HEK293 (cell line): ENCODE data around the gene CABLES2.

Source experiments
- BCL11A ChIP-seq: fragments of 450-650 bp; formaldehyde crosslinking; IDR thresholded peaks from 2 replicates; pipeline ENCODE4 v1.5.1; 2016; ENCODE audit warnings: low read depth, missing biosample characterization, missing genetic modification characterization
- GLIS2 ChIP-seq: fragments of 450-650 bp; formaldehyde crosslinking; IDR thresholded peaks from 2 replicates; pipeline ENCODE4 v1.5.1; 2016; ENCODE audit warnings: missing biosample characterization, missing genetic modification characterization
- IKZF3 ChIP-seq: fragments of 450-650 bp; IDR thresholded peaks from 2 replicates; pipeline ENCODE4 v1.5.0; 2018; ENCODE audit warnings: missing biosample characterization, mild to moderate bottlenecking, missing genetic modification characterization, moderate library complexity
- KLF7 ChIP-seq: fragments of 450-650 bp; formaldehyde crosslinking; IDR thresholded peaks from 2 replicates; pipeline ENCODE4 v1.5.1; 2016; ENCODE audit warnings: missing biosample characterization, missing genetic modification characterization, borderline replicate concordance
- SCRT1 ChIP-seq: fragments of 450-650 bp; formaldehyde crosslinking; IDR thresholded peaks from 2 replicates; pipeline ENCODE4 v1.5.1; 2016; ENCODE audit warnings: missing biosample characterization, missing genetic modification characterization, borderline replicate concordance
- SCRT2 ChIP-seq: fragments of 450-650 bp; formaldehyde crosslinking; IDR thresholded peaks from 2 replicates; pipeline ENCODE4 v1.5.1; 2016; ENCODE audit warnings: missing biosample characterization, missing genetic modification characterization
- ZBTB48 ChIP-seq: fragments of 450-650 bp; formaldehyde crosslinking; IDR thresholded peaks from 2 replicates; pipeline ENCODE4 v1.5.1; 2016; ENCODE audit warnings: missing biosample characterization, missing genetic modification characterization
- ZBTB8A ChIP-seq: fragments of 450-650 bp; formaldehyde crosslinking; IDR thresholded peaks from 2 replicates; pipeline ENCODE4 v1.5.1; 2016; ENCODE audit warnings: missing biosample characterization, missing genetic modification characterization
- ZEB2 ChIP-seq: fragments of 450-650 bp; formaldehyde crosslinking; IDR thresholded peaks from 2 replicates; pipeline ENCODE4 v1.5.1; 2016; ENCODE audit warnings: missing biosample characterization, missing genetic modification characterization
- ZIC2 ChIP-seq: fragments of 450-650 bp; formaldehyde crosslinking; IDR thresholded peaks from 2 replicates; pipeline ENCODE4 v1.5.1; 2016; ENCODE audit warnings: missing biosample characterization, missing genetic modification characterization
- ZNF132 ChIP-seq: fragments of 450-650 bp; formaldehyde crosslinking; IDR thresholded peaks from 2 replicates; pipeline ENCODE4 v1.5.1; 2017; ENCODE audit warnings: missing biosample characterization, missing genetic modification characterization, borderline replicate concordance
- ZNF2 ChIP-seq: fragments of 450-650 bp; formaldehyde crosslinking; IDR thresholded peaks from 2 replicates; pipeline ENCODE4 v1.5.1; 2016; ENCODE audit warnings: missing biosample characterization, missing genetic modification characterization
- ZNF324 ChIP-seq: fragments of 450-650 bp; formaldehyde crosslinking; IDR thresholded peaks from 2 replicates; pipeline ENCODE4 v1.5.1; 2016; ENCODE audit warnings: missing biosample characterization, missing genetic modification characterization
- ZNF629 ChIP-seq: fragments of 450-650 bp; formaldehyde crosslinking; IDR thresholded peaks from 2 replicates; pipeline ENCODE4 v1.5.1; 2017; ENCODE audit warnings: missing biosample characterization, missing genetic modification characterization
- ZXDB ChIP-seq: fragments of 450-650 bp; formaldehyde crosslinking; IDR thresholded peaks from 2 replicates; pipeline ENCODE4 v1.5.1; 2016; ENCODE audit warnings: missing biosample characterization, missing genetic modification characterization
- TF ChIP-seq, protein P1 (sequence below): fragments of 450-650 bp; formaldehyde crosslinking; IDR thresholded peaks from 2 replicates; pipeline ENCODE4 v1.5.1; 2016; ENCODE audit warnings: missing biosample characterization, missing genetic modification characterization
- TF ChIP-seq, protein P2 (sequence below): fragments of 450-650 bp; formaldehyde crosslinking; IDR thresholded peaks from 2 replicates; pipeline ENCODE4 v1.5.1; 2016; ENCODE audit warnings: missing biosample characterization, missing genetic modification characterization
- TF ChIP-seq, protein P3 (sequence below): fragments of 450-650 bp; formaldehyde crosslinking; optimal IDR thresholded peaks from 2 replicates; pipeline ENCODE3; 2016; ENCODE audit warnings: missing biosample characterization, mild to moderate bottlenecking, missing genetic modification characterization
- TF ChIP-seq, protein P4 (sequence below): fragments of 450-650 bp; formaldehyde crosslinking; IDR thresholded peaks from 2 replicates; pipeline ENCODE4 v1.5.1; 2016; ENCODE audit warnings: missing biosample characterization, missing genetic modification characterization

CABLES2 gene

DNA sequence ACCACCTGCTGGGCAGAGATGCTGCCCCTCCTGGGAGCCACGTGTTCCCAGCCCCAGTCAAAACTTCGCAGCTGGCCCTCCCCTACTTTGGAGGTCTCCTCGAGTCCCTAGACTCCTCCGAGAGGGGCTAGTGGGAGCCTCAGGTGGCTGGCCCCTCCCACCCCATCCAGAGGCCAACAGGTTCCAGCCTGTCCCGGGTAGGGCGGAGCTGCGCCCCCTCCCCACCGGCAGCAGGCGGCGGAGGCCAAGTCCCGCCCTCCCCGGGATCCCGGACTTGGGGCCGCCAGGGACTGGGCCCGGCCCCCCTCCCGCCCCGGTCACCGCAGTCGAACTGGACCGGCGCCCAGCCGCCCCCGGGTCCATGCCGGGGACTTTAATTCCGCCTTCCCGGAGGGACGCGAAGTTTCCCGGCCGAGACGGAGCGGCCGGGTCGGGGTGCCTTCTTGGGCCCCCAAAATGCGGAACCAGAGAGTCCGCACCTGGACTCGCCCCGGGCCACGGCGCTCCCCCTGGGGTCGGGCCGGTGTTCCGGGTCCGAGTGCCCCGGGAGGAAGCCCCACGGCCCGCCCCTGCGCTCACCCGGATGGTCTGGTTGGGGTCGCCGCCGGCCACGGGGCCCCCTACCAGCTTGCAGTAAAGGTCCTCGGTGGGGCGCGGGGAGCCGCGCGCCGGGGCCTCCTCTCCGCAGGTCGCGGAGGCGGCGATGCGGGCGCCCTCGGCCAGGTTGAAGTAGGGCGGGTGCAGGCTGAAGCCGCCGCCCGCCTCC lies 40.5 kb downstream of the CABLES2 start (continued):
- TF ChIP-seq, protein P1, sequence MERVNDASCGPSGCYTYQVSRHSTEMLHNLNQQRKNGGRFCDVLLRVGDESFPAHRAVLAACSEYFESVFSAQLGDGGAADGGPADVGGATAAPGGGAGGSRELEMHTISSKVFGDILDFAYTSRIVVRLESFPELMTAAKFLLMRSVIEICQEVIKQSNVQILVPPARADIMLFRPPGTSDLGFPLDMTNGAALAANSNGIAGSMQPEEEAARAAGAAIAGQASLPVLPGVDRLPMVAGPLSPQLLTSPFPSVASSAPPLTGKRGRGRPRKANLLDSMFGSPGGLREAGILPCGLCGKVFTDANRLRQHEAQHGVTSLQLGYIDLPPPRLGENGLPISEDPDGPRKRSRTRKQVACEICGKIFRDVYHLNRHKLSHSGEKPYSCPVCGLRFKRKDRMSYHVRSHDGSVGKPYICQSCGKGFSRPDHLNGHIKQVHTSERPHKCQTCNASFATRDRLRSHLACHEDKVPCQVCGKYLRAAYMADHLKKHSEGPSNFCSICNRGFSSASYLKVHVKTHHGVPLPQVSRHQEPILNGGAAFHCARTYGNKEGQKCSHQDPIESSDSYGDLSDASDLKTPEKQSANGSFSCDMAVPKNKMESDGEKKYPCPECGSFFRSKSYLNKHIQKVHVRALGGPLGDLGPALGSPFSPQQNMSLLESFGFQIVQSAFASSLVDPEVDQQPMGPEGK: peak; percentile 31; the same call in 1 of the 2 replicates
- no peak; the same call in 1 of the 2 replicates for TF ChIP-seq KLF7 (tag by site-specific recombination)
- peak; percentile 93 for TF ChIP-seq SCRT1 (tag by site-specific recombination)
- no peak for TF ChIP-seq ZBTB48 (tag by site-specific recombination)
- TF ChIP-seq ZIC2: peak; percentile 30; the same call in 1 of the 2 replicates
- TF ChIP-seq, protein P2, sequence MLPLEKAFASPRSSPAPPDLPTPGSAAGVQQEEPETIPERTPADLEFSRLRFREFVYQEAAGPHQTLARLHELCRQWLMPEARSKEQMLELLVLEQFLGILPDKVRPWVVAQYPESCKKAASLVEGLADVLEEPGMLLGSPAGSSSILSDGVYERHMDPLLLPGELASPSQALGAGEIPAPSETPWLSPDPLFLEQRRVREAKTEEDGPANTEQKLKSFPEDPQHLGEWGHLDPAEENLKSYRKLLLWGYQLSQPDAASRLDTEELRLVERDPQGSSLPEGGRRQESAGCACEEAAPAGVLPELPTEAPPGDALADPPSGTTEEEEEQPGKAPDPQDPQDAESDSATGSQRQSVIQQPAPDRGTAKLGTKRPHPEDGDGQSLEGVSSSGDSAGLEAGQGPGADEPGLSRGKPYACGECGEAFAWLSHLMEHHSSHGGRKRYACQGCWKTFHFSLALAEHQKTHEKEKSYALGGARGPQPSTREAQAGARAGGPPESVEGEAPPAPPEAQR (tag by site-specific recombination): no peak
- peak; percentile 98 for TF ChIP-seq SCRT2 (tag by site-specific recombination)
- TF ChIP-seq, protein P3, sequence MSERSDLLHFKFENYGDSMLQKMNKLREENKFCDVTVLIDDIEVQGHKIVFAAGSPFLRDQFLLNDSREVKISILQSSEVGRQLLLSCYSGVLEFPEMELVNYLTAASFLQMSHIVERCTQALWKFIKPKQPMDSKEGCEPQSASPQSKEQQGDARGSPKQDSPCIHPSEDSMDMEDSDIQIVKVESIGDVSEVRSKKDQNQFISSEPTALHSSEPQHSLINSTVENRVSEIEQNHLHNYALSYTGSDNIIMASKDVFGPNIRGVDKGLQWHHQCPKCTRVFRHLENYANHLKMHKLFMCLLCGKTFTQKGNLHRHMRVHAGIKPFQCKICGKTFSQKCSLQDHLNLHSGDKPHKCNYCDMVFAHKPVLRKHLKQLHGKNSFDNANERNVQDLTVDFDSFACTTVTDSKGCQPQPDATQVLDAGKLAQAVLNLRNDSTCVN (tag by site-specific recombination): peak; percentile 69
- no peak for TF ChIP-seq ZNF132 (tag by site-specific recombination)
- peak; percentile 66; the same call in 1 of the 2 replicates for TF ChIP-seq ZEB2
- peak; percentile 60; the same call in 1 of the 2 replicates for TF ChIP-seq ZBTB8A (tag by site-specific recombination)
- 0 out of 2 replicates have a peak, but pooled peaks have one; percentile 4 for TF ChIP-seq IKZF3 (tag by site-specific recombination)
- TF ChIP-seq ZXDB (tag by site-specific recombination): 0 out of 2 replicates have a peak, but pooled peaks have one; percentile 27
- 0 out of 2 replicates have a peak, but pooled peaks have one; percentile 13 for TF ChIP-seq BCL11A (tag by site-specific recombination)
- TF ChIP-seq ZNF324: no peak
- TF ChIP-seq ZNF2 (tag by site-specific recombination): 0 out of 2 replicates have a peak, but pooled peaks have one; percentile 6
- TF ChIP-seq, protein P4, sequence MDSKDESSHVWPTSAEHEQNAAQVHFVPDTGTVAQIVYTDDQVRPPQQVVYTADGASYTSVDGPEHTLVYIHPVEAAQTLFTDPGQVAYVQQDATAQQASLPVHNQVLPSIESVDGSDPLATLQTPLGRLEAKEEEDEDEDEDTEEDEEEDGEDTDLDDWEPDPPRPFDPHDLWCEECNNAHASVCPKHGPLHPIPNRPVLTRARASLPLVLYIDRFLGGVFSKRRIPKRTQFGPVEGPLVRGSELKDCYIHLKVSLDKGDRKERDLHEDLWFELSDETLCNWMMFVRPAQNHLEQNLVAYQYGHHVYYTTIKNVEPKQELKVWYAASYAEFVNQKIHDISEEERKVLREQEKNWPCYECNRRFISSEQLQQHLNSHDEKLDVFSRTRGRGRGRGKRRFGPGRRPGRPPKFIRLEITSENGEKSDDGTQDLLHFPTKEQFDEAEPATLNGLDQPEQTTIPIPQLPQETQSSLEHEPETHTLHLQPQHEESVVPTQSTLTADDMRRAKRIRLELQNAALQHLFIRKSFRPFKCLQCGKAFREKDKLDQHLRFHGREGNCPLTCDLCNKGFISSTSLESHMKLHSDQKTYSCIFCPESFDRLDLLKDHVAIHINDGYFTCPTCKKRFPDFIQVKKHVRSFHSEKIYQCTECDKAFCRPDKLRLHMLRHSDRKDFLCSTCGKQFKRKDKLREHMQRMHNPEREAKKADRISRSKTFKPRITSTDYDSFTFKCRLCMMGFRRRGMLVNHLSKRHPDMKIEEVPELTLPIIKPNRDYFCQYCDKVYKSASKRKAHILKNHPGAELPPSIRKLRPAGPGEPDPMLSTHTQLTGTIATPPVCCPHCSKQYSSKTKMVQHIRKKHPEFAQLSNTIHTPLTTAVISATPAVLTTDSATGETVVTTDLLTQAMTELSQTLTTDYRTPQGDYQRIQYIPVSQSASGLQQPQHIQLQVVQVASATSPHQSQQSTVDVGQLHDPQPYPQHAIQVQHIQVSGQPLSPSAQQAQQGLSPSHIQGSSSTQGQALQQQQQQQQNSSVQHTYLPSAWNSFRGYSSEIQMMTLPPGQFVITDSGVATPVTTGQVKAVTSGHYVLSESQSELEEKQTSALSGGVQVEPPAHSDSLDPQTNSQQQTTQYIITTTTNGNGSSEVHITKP (tag by site-specific recombination): 0 out of 2 replicates have a peak, but pooled peaks have one; percentile 54
- peak; percentile 91 for TF ChIP-seq GLIS2 (tag by site-specific recombination)
- no peak for TF ChIP-seq ZNF629
